GM19025 (cell line): ENCODE data around the gene ZNF20.
"Not testable (repeated sequence)": the region's sequence is repeated elsewhere in the genome, so short reads cannot be mapped to it uniquely, and the experiment has no call there.

Source experiments
- ATAC-seq: cut with Tn5 transposase; IDR thresholded peaks from one replicate; pipeline ENCODE4 v1.9.1; 2021; ENCODE audit warnings: mild to moderate bottlenecking, low read depth, moderate library complexity; ENCODE audit not compliant: unreplicated experiment

The ZNF20 gene

DNA sequence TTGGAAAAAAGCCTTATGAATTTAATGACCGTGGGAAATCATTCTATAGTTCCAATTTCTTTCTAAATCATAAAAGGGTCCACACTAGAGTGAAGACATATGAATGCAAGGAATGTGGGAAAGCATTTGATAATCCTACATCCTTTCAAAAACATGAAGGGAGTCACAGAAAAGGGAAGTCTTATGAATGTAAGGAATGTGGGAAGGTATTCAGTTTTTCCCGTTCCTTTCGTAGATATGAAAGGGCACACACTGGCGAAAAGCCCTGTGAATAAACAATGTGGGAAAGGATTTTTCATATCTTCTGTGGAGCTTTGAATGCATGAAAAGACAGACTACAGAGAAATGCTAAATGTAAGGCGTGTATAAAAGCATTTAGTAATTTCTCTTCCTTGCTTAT, 27.0 kb downstream of the ZNF20 start:
- ATAC-seq, result no peak

GRCh38 chr19:12112701-12113100, 27.4 kb downstream of the ZNF20 start:
- no peak for ATAC-seq

GRCh38 chr19:12111943-12112637, 28.1 kb downstream of the ZNF20 start:
- ATAC-seq, result no peak

DNA sequence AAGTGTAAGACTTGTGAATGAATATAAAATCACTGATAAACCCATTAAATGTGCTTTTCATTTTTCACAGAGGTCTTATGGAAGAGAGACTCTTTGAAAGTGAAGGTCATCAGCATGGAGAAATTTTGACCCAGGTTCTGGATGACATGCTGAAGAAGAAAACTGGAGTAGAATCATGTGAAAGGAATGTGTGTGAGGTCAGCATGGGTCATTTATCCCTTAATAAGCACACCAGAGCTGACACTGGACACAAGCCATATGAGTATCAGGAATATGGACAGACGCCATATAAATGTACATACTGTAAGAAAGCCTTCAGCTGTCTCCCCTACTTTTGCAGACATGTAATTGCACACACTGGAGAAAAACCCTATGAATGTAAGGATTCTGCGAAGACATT, 29.0 kb downstream of the ZNF20 start:
- no peak for ATAC-seq

GRCh38 chr19:12103909-12104308, 36.2 kb downstream of the ZNF20 start:
- ATAC-seq, result not testable (repeated sequence)

DNA sequence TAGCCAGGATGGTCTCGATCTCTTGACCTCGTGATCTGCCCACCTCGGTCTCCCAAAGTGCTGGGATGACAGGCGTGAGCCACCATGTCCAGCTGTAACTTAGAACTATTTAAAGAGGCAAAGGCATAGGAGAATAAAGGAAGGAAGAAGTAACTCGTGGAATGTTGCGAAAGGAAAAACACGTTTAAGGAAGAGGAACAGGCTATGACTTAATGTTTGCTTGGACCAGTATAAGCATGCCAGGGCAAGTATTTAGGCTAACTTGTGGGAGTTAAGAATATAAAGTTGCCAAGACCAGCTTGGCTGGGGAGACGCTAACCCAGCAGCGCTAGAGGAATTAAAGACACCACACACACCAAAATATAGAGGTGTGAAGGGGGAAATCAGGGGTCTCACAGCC, 42.1 kb downstream of the ZNF20 start:
- ATAC-seq, result no peak

DNA sequence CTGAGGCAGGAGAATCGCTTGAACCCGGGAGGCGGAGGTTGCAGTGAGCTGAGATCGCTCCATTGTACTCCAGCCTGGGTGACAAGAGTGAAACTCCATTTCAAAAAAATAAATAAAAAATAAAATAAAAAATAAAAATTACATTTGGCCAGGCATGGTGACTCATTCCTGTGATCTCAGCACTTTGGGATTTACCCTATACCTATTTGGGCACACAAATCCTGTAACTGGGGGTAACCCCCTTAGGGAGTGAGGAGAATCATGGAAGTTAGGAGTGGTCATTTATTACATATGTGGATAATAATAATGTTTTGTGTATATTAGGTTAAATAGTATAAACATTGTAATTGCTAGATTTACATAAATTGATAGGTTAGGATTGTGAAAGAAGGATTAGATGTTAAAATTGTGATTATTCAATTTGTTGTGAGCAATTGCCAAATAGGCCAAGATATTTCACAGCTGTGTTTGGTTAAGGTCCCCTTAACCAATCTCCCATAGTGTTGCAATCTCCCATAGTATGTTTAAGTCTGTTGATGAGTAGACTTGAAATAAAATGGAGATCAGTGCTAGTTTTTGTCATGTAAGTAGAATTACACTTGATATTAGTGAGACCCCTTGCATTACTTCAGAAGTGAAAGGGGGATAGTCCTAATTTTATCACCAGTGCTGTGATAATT, 44.9 kb downstream of the ZNF20 start:
- ATAC-seq, result no peak

DNA sequence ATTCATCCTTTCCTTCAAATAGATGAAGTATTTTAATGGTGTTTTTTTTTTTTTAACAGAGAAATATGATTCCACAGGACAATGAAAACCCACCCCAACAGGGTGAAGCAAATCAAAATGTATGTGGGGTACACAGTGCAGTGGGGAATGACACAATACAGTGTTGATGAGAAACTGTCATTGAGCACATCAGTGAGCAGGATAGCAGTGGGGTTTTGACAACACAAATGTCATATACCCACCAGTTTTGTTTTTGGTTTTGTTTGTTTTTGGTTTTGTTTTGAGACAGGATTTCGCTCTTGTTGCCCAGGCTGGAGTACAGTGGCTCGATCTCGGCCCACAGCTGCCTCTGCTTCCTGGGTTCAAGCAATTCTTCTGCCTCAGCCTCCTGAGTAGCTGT, 46.4 kb downstream of the ZNF20 start:
- ATAC-seq, result no peak

DNA sequence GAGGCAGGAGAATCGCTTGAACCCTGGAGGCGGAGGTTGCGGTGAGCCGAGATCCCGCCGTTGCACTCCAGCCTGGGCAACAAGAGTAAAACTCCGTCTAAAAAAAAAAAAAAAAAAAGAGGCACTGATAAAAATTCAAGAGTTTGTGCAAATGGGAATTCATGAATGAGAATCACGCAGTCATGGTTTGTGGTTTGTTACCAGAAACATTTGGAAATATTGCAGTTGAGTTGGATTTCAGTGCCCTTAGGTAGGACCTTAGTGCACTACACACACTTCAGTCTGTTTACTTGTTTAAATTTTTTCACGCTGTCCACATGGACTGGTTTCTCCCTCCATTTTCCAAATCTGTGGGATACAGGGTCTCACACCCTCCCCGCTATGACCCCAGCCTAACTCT, 47.2 kb downstream of the ZNF20 start:
- no peak for ATAC-seq

DNA sequence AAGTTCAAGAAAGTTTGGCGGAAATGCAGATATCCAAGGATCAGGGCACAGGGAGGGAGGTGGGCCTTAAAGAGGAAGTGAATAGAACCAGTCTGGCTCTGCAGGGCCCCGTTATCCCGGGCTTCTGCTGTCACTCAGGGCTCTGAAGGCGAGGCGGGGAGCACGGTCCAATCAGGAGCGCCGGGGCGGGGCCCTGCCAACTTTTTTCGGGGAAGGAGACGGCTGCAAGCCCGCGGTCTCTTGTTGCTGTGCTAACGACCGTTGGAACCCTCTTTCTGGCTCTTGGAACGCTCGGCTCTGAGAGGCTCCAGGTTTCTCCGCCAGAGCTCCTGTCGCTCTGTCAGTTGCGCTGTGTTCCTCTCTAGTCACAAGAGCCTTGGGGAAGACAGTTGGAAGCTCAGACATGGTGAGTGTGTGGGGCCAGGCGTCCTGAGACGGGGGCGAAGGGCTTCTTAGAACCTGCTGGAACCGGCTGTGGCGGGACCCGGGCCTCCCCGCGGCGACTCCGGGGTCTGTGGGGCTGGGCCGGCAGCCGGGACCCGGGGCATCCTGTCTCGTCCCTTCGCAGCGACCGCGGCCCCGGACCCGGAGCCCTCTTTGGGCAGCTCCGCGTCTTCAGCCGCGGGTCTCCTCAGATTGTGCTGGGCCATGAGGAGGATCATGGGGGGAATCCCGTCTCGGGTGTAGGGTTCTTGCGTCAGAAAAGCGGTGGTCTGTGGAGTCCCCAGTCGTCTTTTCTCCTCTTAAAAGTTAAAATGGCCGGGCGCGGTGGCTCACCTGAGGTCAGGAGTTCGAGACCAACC, 47.9 kb downstream of the ZNF20 start:
- ATAC-seq, result no peak

DNA sequence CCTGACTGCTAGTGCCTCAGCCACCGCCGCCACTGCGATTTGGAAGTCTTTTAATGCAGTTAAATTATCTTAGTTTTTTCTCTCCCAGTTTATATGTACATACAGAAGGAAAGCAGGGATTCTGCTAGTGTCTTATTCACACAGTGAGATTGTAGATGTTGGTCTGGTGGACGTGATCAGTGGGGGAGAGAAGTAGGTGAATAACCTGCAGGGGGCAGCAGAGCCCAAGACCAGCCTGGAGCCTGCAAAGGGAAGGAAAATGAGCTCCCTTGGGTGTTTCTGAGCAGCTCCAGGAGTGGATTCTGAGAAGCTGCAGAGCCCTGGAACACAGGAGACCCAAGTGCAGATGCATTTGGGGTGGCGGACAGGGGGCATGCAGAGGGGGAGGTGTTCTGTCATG, 49.3 kb downstream of the ZNF20 start:
- ATAC-seq, result no peak

DNA sequence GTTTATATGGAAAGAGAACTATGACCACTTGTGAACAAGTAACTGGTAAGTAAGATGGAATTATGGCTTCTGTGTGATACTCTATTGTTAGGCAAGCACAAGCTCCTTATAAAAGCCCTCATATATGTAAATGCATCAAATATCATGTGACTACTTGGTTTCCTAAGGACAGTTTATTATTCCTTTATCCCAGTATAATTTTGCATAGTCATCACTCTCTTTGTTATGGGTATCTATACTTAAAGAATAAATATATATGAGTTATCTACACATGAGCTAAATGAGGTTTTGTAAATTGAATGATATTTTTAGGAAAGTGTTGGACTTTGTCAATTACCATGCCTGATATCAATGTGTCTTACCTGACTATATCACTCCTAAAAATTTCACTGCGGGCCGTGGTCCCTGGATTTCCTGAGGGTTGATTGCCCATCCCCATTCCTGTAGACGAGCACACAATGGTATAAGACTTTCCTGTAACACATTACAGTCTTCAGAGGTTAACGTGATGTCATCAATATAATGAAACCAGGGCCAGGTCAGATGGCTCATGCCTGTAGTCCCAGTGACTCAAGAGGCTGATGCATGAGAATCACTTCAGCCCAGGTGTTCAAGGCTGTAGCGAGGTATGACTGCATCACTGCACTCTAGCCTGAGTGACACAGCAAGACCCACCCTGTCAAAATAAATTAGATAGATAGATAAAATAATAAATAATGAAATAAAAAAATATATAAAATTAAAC, 54.9 kb downstream of the ZNF20 start:
- no peak for ATAC-seq

GRCh38 chr19:12083336-12083735, 56.8 kb downstream of the ZNF20 start:
- not testable (repeated sequence) for ATAC-seq
